ENCODE data around the gene YDJC.
"Not testable (repeated sequence)": the region's sequence is repeated elsewhere in the genome, so short reads cannot be mapped to it uniquely, and the experiment has no call there.

YDJC gene

GRCh38 chr22:21631025-21631424 lies 1.2 kb upstream of the YDJC start:
- DNase-seq = no peak

- no peak for DNase-seq
These were observed 1.2 kb downstream of the YDJC start for GRCh38 chr22:21628386-21629254.

GRCh38 chr22:21626735-21627469 lies 2.9 kb downstream of the YDJC start:
- DNase-seq = peak; percentile 90

- no peak for DNase-seq
These were observed 3.6 kb downstream of the YDJC start for GRCh38 chr22:21626073-21626734.

GRCh38 chr22:21624880-21625791 lies 4.7 kb downstream of the YDJC start:
- DNase-seq = no peak

- peak; percentile 31 for DNase-seq
These were observed 5.5 kb downstream of the YDJC start for GRCh38 chr22:21624120-21624879.

- DNase-seq = peak; percentile 33
These were observed 6.2 kb downstream of the YDJC start for GRCh38 chr22:21623648-21623970.

- DNase-seq = peak; percentile 68
These were observed 6.7 kb downstream of the YDJC start for GRCh38 chr22:21622919-21623647.

- DNase-seq = no peak
These were observed 7.6 kb downstream of the YDJC start for GRCh38 chr22:21622011-21622918.

- DNase-seq = no peak
These were observed 8.8 kb downstream of the YDJC start for GRCh38 chr22:21621025-21621424.

GRCh38 chr22:21617337-21617736 lies 12.5 kb downstream of the YDJC start:
- DNase-seq = not testable (repeated sequence)

GRCh38 chr22:21615731-21616130 lies 14.1 kb downstream of the YDJC start:
- no peak for DNase-seq

GRCh38 chr22:21613553-21614233 lies 16.1 kb downstream of the YDJC start:
- no peak for DNase-seq

GRCh38 chr22:21612858-21613257 lies 17.0 kb downstream of the YDJC start:
- DNase-seq = no peak

- no peak for DNase-seq
These were observed 18.4 kb downstream of the YDJC start for GRCh38 chr22:21611210-21611977.

- not testable (repeated sequence) for DNase-seq
These were observed 20.2 kb downstream of the YDJC start for GRCh38 chr22:21609556-21610157.

GRCh38 chr22:21606775-21607174 lies 23.0 kb downstream of the YDJC start:
- no peak for DNase-seq
